ENCODE results near the gene IL21R.
"Not testable (repeated sequence)": the region's sequence is repeated elsewhere in the genome, so short reads cannot be mapped to it uniquely, and the experiment has no call there.

IL21R gene

GRCh38 chr16:27434141-27435051, 32.4 kb downstream of the IL21R start (continued):
- TF ChIP-seq TSHZ2 (CRISPR knock-in tag; IDR thresholded peaks at IDR 0.05) = no peak

- ATAC-seq = not testable (repeated sequence)
Observed at GRCh38 chr16:27435146-27435545, 33.2 kb downstream of the IL21R start.

GRCh38 chr16:27436065-27436464, 34.1 kb downstream of the IL21R start:
- no peak for ATAC-seq
- no peak for TF ChIP-seq CREB5 (CRISPR knock-in tag; IDR thresholded peaks at IDR 0.05; ENCODE audit: low read depth)
- TF ChIP-seq TOX (CRISPR knock-in tag; IDR thresholded peaks at IDR 0.05; ENCODE audit: borderline replicate concordance) = no peak
- TF ChIP-seq ESRRG (CRISPR knock-in tag; IDR thresholded peaks at IDR 0.05) = no peak
- TF ChIP-seq ZNF8 (CRISPR knock-in tag; IDR thresholded peaks at IDR 0.05) = no peak
- TF ChIP-seq TSHZ2 (CRISPR knock-in tag; IDR thresholded peaks at IDR 0.05) = no peak
- no peak for TF ChIP-seq CSRNP3 (CRISPR knock-in tag; IDR thresholded peaks at IDR 0.05)

- no peak for TF ChIP-seq CREB5 (CRISPR knock-in tag; IDR thresholded peaks at IDR 0.05; ENCODE audit: low read depth)
- no peak for ATAC-seq
Observed at GRCh38 chr16:27436921-27437650, 35.1 kb downstream of the IL21R start.

- no peak for ATAC-seq
- no peak for TF ChIP-seq TOX (CRISPR knock-in tag; IDR thresholded peaks at IDR 0.05; ENCODE audit: borderline replicate concordance)
- no peak for TF ChIP-seq ISL1 (CRISPR knock-in tag; IDR thresholded peaks at IDR 0.05)
- TF ChIP-seq CSRNP3 (CRISPR knock-in tag; IDR thresholded peaks at IDR 0.05) = no peak
- TF ChIP-seq CREB5 (CRISPR knock-in tag; IDR thresholded peaks at IDR 0.05; ENCODE audit: low read depth) = no peak
Observed at GRCh38 chr16:27437946-27438345, 36.0 kb downstream of the IL21R start.
